DOHH2 (cell line): ENCODE data around the gene MEGF10.

Experiments used
- H3F3A ChIP-seq: fragments of 200-600 bp; sonication (generic), shearing (Covaris generic); 2 replicates; pipeline ENCODE4 v1.6.0; 2016; ENCODE audit warnings: antibody characterized with exemption, mild to moderate bottlenecking; ENCODE audit not compliant: control insufficient read depth, insufficient read depth
- H3K27ac ChIP-seq: fragments of 200-600 bp; sonication (generic); 2 replicates; pipeline ENCODE4 v1.5.1; 2014; ENCODE audit warnings: low read depth, mild to moderate bottlenecking, low read length, moderate library complexity
- H3K27me3 ChIP-seq: fragments of 200-600 bp; sonication (generic); 2 replicates; pipeline ENCODE4 v1.6.1; 2014; ENCODE audit warnings: mild to moderate bottlenecking, low read length, mixed read lengths; ENCODE audit not compliant: control insufficient read depth
- H3K36me3 ChIP-seq: fragments of 200-600 bp; sonication (generic); 2 replicates; pipeline ENCODE4 v1.6.1; 2014; ENCODE audit warnings: mild to moderate bottlenecking, low read length, moderate library complexity, mixed read lengths; ENCODE audit not compliant: control insufficient read depth
- H3K4me1 ChIP-seq: fragments of 200-600 bp; sonication (generic); 2 replicates; pipeline ENCODE4 v1.6.1; 2014; ENCODE audit warnings: mild to moderate bottlenecking, low read length, mixed read lengths; ENCODE audit not compliant: control insufficient read depth
- H3K4me2 ChIP-seq: fragments of 200-600 bp; sonication (generic); 2 replicates; pipeline ENCODE4 v1.6.0; 2014; ENCODE audit warnings: mild to moderate bottlenecking, low read length, moderate library complexity
- H3K4me3 ChIP-seq: fragments of 200-600 bp; sonication (generic); 2 replicates; pipeline ENCODE4 v1.5.1; 2014; ENCODE audit warnings: mild to moderate bottlenecking, low read length, mixed read lengths
- H3K79me2 ChIP-seq: fragments of 200-600 bp; sonication (generic); 2 replicates; pipeline ENCODE4 v1.6.1; 2014; ENCODE audit warnings: mild to moderate bottlenecking, low read length, mixed read lengths; ENCODE audit not compliant: control insufficient read depth
- H3K9me2 ChIP-seq: fragments of 200-600 bp; sonication (generic); replicated peaks from 2 replicates; pipeline ENCODE4 v1.6.1; 2014; ENCODE audit warnings: mild to moderate bottlenecking, low read length, mixed read lengths; ENCODE audit not compliant: control insufficient read depth
- H3K9me3 ChIP-seq: fragments of 200-600 bp; sonication (generic); 2 replicates; pipeline ENCODE4 v1.6.1; 2014; ENCODE audit warnings: antibody characterized with exemption, low read length, mixed read lengths; ENCODE audit not compliant: control insufficient read depth, insufficient read depth
- H4K20me1 ChIP-seq: fragments of 200-600 bp; sonication (generic); 2 replicates; pipeline ENCODE4 v1.6.0; 2014; ENCODE audit warnings: low read depth, mild to moderate bottlenecking, antibody characterized with exemption, low read length, moderate library complexity; ENCODE audit not compliant: control insufficient read depth, insufficient read depth
- CTCF ChIP-seq: fragments of 200-600 bp; sonication (generic); IDR thresholded peaks from one replicate; pipeline ENCODE4 v1.5.1; 2014; ENCODE audit warnings: antibody characterized with exemption, mild to moderate bottlenecking, low read depth, low read length; ENCODE audit not compliant: poor library complexity, severe bottlenecking
- EZH2phosphoT487 ChIP-seq: fragments of 200-600 bp; sonication (generic); IDR thresholded peaks from 2 replicates; pipeline ENCODE4 v1.6.1; 2017; ENCODE audit warnings: borderline replicate concordance, mild to moderate bottlenecking, antibody characterized with exemption, low read length, moderate library complexity, mixed read lengths

The MEGF10 gene

GRCh38 chr5:127428276-127428675, 137.7 kb downstream of the MEGF10 start:
- no peak overlapping the region for H3K4me3 ChIP-seq
- no peaks in the 10 kb centered on the region for H3K27me3 ChIP-seq
- no peaks in the 10 kb centered on the region for H3K79me2 ChIP-seq
- no peaks in the 10 kb centered on the region for H3F3A ChIP-seq
- H3K9me3 ChIP-seq: no peaks in the 10 kb centered on the region
- H3K4me1 ChIP-seq: no peaks in the 10 kb centered on the region
- H3K36me3 ChIP-seq: no peaks in the 10 kb centered on the region
- H3K9me2 ChIP-seq: no peaks in the 10 kb centered on the region
- H3K4me2 ChIP-seq: no peak overlapping the region
- H4K20me1 ChIP-seq: no peaks in the 10 kb centered on the region
- TF ChIP-seq CTCF: no peak
- no peak for TF ChIP-seq EZH2phosphoT487
- H3K27ac ChIP-seq: no peak overlapping the region

GRCh38 chr5:127428748-127429147, 138.2 kb downstream of the MEGF10 start:
- Histone ChIP-seq H3F3A (no peaks in the 10 kb centered on the region), H4K20me1 (no peaks in the 10 kb centered on the region), H3K4me3 (no peak overlapping the region), H3K79me2 (no peaks in the 10 kb centered on the region), H3K4me2 (no peak overlapping the region), H3K27ac (no peak overlapping the region), H3K36me3 (no peaks in the 10 kb centered on the region), H3K4me1 (no peaks in the 10 kb centered on the region), H3K27me3 (no peaks in the 10 kb centered on the region), H3K9me2 (no peaks in the 10 kb centered on the region), H3K9me3 (no peaks in the 10 kb centered on the region)
- TF ChIP-seq EZH2phosphoT487 (no peak), CTCF (no peak)

DNA sequence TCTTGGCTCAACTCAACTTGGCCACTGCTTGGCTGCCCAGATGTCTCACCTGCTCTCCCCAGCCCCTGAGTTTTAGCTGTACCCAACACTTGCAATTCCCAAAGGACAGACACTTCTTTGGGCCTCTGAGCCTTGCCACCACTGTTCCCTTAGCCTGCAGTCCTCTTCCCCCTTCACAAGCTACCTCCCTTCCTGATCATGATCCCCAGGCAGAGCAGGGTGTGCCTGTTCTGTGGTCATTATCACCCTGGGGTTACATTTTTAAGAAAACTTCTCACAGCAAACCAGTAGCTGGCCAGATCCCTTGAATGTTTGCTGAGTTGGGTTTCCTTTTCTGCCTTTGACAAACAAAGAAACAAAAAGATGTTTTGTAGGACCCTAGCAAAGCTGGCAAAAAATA, 139.3 kb downstream of the MEGF10 start:
- H3F3A ChIP-seq: no peaks in the 10 kb centered on the region
- no peak overlapping the region for H3K27ac ChIP-seq
- H4K20me1 ChIP-seq: no peaks in the 10 kb centered on the region
- no peaks in the 10 kb centered on the region for H3K27me3 ChIP-seq
- H3K9me2 ChIP-seq: no peaks in the 10 kb centered on the region
- no peaks in the 10 kb centered on the region for H3K36me3 ChIP-seq
- no peak overlapping the region for H3K4me3 ChIP-seq
- no peaks in the 10 kb centered on the region for H3K4me1 ChIP-seq
- H3K4me2 ChIP-seq: no peak overlapping the region
- TF ChIP-seq CTCF (no peak), EZH2phosphoT487 (no peak)
- no peaks in the 10 kb centered on the region for H3K79me2 ChIP-seq
- no peaks in the 10 kb centered on the region for H3K9me3 ChIP-seq

- no peaks in the 10 kb centered on the region for H3K36me3 ChIP-seq
- no peaks in the 10 kb centered on the region for H3K79me2 ChIP-seq
- no peaks in the 10 kb centered on the region for H3K9me2 ChIP-seq
- no peaks in the 10 kb centered on the region for H3F3A ChIP-seq
- TF ChIP-seq CTCF (no peak), EZH2phosphoT487 (no peak)
- no peak overlapping the region for H3K4me3 ChIP-seq
- no peaks in the 10 kb centered on the region for H3K9me3 ChIP-seq
- H4K20me1 ChIP-seq: no peaks in the 10 kb centered on the region
- H3K27me3 ChIP-seq: no peaks in the 10 kb centered on the region
- H3K27ac ChIP-seq: no peak overlapping the region
- H3K4me2 ChIP-seq: no peak overlapping the region
- H3K4me1 ChIP-seq: no peaks in the 10 kb centered on the region
Observed at GRCh38 chr5:127430627-127431026, 140.0 kb downstream of the MEGF10 start.
